HepG2 (cell line): ENCODE results near the gene LRRC8D. TPM values are rescaled to one million over a fixed set of nuclear protein-coding genes. Genes with fewer than 3 reads are reported as not detected.

Source experiments
- CREM ChIP-seq, 2 experiments: sonication (generic) in 1 of 2; formaldehyde crosslinking in 1 of 2; IDR thresholded peaks; 2 replicates each; pipeline versions ENCODE4 v1.4.0 to v1.6.1; 2016 to 2020; ENCODE audit warnings: antibody characterized with exemption in 1 of 2, mild to moderate bottlenecking in 1 of 2, missing genetic modification reagents in 1 of 2
- DNMT3B ChIP-seq: conservative IDR thresholded peaks from 2 replicates; pipeline ENCODE4 v1.6.1; 2016; ENCODE audit warnings: missing biosample characterization, control low read depth
- DRAP1 ChIP-seq: IDR thresholded peaks from 2 replicates; pipeline ENCODE4 v1.6.1; 2016; ENCODE audit warnings: missing genetic modification reagents, missing compliant biosample characterization
- EP300 ChIP-seq, 3 experiments: sonication (generic) in 1 of 3; formaldehyde crosslinking in 1 of 3; IDR thresholded peaks; 2 replicates each; pipeline versions ENCODE4 v1.5.1 to v1.6.1; 2011 to 2020; ENCODE audit warnings: low read depth in 2 of 3, low read length in 2 of 3, borderline replicate concordance in 1 of 3, improper control_type of control experiment in 1 of 3, mild to moderate bottlenecking in 1 of 3, missing genetic modification reagents in 1 of 3, moderate library complexity in 1 of 3
- FOXA1 ChIP-seq, 2 experiments: fragments of 450-650 bp in 1 of 2; sonication (generic) in 1 of 2; formaldehyde crosslinking in 1 of 2; IDR thresholded peaks; 2 replicates each; pipeline versions ENCODE4 v1.4.0 to v1.6.1; 2016 to 2020; ENCODE audit warnings: missing genetic modification reagents in 1 of 2
- FOXA3 ChIP-seq: IDR thresholded peaks from 2 replicates; pipeline ENCODE4 v1.6.1; 2016; ENCODE audit warnings: missing genetic modification reagents, missing compliant biosample characterization
- FOXK1 ChIP-seq: sonication (generic); formaldehyde crosslinking; IDR thresholded peaks from 2 replicates; pipeline ENCODE4 v1.4.0; 2020; ENCODE audit warnings: low read depth, missing genetic modification reagents, borderline replicate concordance
- FOXP4 ChIP-seq: sonication (generic); formaldehyde crosslinking; IDR thresholded peaks from 2 replicates; pipeline ENCODE4 v1.4.0; 2020; ENCODE audit warnings: missing genetic modification reagents
- HDAC1 ChIP-seq: sonication (generic); formaldehyde crosslinking; IDR thresholded peaks from 2 replicates; pipeline ENCODE4 v1.5.1; 2020; ENCODE audit warnings: mild to moderate bottlenecking, missing genetic modification reagents
- HDAC2 ChIP-seq: sonication (generic); formaldehyde crosslinking; IDR thresholded peaks from 2 replicates; pipeline ENCODE4 v1.4.0; 2020; ENCODE audit warnings: missing genetic modification reagents
- HOXA3 ChIP-seq: sonication (generic); formaldehyde crosslinking; IDR thresholded peaks from 2 replicates; pipeline ENCODE4 v1.5.0; 2020; ENCODE audit warnings: missing genetic modification reagents
- KDM1A ChIP-seq: IDR thresholded peaks from 2 replicates; pipeline ENCODE4 v1.6.1; 2016; ENCODE audit warnings: missing compliant biosample characterization
- MEF2D ChIP-seq: sonication (generic); formaldehyde crosslinking; IDR thresholded peaks from 2 replicates; pipeline ENCODE4 v1.5.1; 2020; ENCODE audit warnings: mild to moderate bottlenecking, missing genetic modification reagents
- NAIF1 ChIP-seq: sonication (generic); formaldehyde crosslinking; IDR thresholded peaks from 2 replicates; pipeline ENCODE4 v1.5.0; 2020; ENCODE audit warnings: mild to moderate bottlenecking, missing genetic modification reagents, borderline replicate concordance
- NFYC ChIP-seq: IDR thresholded peaks from 2 replicates; pipeline ENCODE4 v1.6.1; 2016; ENCODE audit warnings: missing genetic modification reagents, missing compliant biosample characterization
- PAX8 ChIP-seq: sonication (generic); formaldehyde crosslinking; IDR thresholded peaks from 2 replicates; pipeline ENCODE4 v1.8.0; 2022; ENCODE audit warnings: mild to moderate bottlenecking, missing genetic modification reagents, borderline replicate concordance
- RARA ChIP-seq: IDR thresholded peaks from 2 replicates; pipeline ENCODE4 v1.6.1; 2016; ENCODE audit warnings: missing genetic modification reagents, missing compliant biosample characterization
- RCOR2 ChIP-seq: IDR thresholded peaks from 2 replicates; pipeline ENCODE4 v1.6.1; 2016; ENCODE audit warnings: missing biosample characterization, missing genetic modification reagents
- RXRB ChIP-seq: IDR thresholded peaks from 2 replicates; pipeline ENCODE4 v1.6.1; 2016; ENCODE audit warnings: borderline replicate concordance, missing genetic modification reagents, missing compliant biosample characterization
- SOX6 ChIP-seq, 2 experiments: fragments of 450-650 bp in 1 of 2; sonication (generic) in 1 of 2; formaldehyde crosslinking in 1 of 2; IDR thresholded peaks; 2 replicates each; pipeline versions ENCODE4 v1.4.0 to v1.6.1; 2017 to 2020; ENCODE audit warnings: antibody characterized with exemption in 1 of 2, mild to moderate bottlenecking in 1 of 2, missing genetic modification reagents in 1 of 2
- TRIM24 ChIP-seq: sonication (generic); formaldehyde crosslinking; IDR thresholded peaks from 2 replicates; pipeline ENCODE4 v1.8.0; 2022; ENCODE audit warnings: mild to moderate bottlenecking, missing genetic modification reagents
- ZBTB7B ChIP-seq: sonication (generic); formaldehyde crosslinking; IDR thresholded peaks from 2 replicates; pipeline ENCODE4 v1.4.0; 2020; ENCODE audit warnings: missing genetic modification reagents
- ZNF503 ChIP-seq: sonication (generic); formaldehyde crosslinking; IDR thresholded peaks from 2 replicates; pipeline ENCODE4 v1.4.0; 2020; ENCODE audit warnings: missing genetic modification reagents
- polyA plus RNA-seq, 8 experiments: library from polyadenylated mRNA; depleted of rRNA in 3 of 8; stranded (reverse) in 7 of 8; unstranded in 1 of 8; fragments of >200 nt; fragmentation: Illumina TruSeq in 4 of 8; extraction: Trizol in 4 of 8; gene quantifications; 2 replicates each; pipeline versions ENCODE4 v1.2.1 to v1.2.3, GENCODE V29; 2011 to 2016; ENCODE audit warnings: low read depth in 4 of 8, missing spikeins in 1 of 8, mixed read lengths in 1 of 8; ENCODE audit not compliant: insufficient read depth in 1 of 8
- total RNA-seq, 5 experiments: library from RNA; depleted of rRNA; stranded (reverse); fragments of >200 nt; fragmentation: Illumina TruSeq; extraction: Trizol; gene quantifications; 2 replicates each; pipeline ENCODE4 v1.2.3, GENCODE V29; 2016; ENCODE audit warnings: low read depth in 1 of 5
- TF ChIP-seq, protein P1 (sequence below): sonication (generic); formaldehyde crosslinking; IDR thresholded peaks from 2 replicates; pipeline ENCODE4 v1.8.0; 2022; ENCODE audit warnings: mild to moderate bottlenecking, missing genetic modification reagents; ENCODE audit not compliant: insufficient replicate concordance

LRRC8D gene
- total and polyA plus RNA-seq, 2 of the 13 experiments (the other 11 are each of a cell fraction or from before 2014, with no cell fraction given): 29.9 to 45.5 TPM

DNA sequence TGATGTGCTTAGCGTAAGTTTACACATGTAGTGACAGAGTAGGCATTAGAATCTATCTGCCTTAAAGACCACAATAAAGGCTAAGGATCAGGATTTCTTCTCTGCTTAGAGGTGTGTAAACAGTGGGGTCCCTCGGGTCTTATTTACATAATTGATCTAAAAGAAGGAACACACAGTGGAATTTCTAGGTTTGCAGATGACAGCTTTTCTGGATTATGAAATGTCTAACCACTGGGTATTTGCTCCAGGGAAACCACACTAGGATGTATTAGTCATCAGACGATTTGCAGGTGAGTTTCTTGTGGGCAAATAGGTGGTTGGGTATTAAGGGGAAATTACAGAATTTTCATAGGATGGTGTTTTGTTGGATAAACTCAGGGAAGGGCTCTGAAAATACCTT, 5.8 kb downstream of the LRRC8D start (continued):
- TF ChIP-seq EP300 (IDR thresholded peaks at IDR 0.05; ENCODE audit: low read depth in 2 of 2, low read length in 2 of 2) (peak in 1 of 2 experiments; percentile 94; a peak in 2 of 4 replicates), EP300 (CRISPR knock-in tag; IDR thresholded peaks at IDR 0.05; ENCODE audit: borderline replicate concordance) (peak; percentile 42; the same call in 1 of the 2 replicates), PAX8 (CRISPR knock-in tag) (no peak), ZBTB7B (CRISPR knock-in tag) (peak; percentile 57; the same call in 1 of the 2 replicates), DRAP1 (CRISPR knock-in tag) (0 out of 2 replicates have a peak, but pooled peaks have one; percentile 13), NFYC (no peak), DNMT3B (CRISPR knock-in tag) (peak; percentile 35; the same call in 1 of the 2 replicates), SOX6 (IDR thresholded peaks at IDR 0.05) (no peak), SOX6 (CRISPR knock-in tag; IDR thresholded peaks at IDR 0.05) (peak; percentile 89), RXRB (CRISPR knock-in tag) (peak; percentile 76), FOXA3 (CRISPR knock-in tag) (peak; percentile 99), HOXA3 (CRISPR knock-in tag) (0 out of 2 replicates have a peak, but pooled peaks have one; percentile 17), FOXK1 (CRISPR knock-in tag) (peak; percentile 66; the same call in 1 of the 2 replicates), MEF2D (no peak), ZNF503 (CRISPR knock-in tag) (peak; percentile 89), KDM1A (CRISPR knock-in tag) (peak; percentile 48; the same call in 1 of the 2 replicates), HDAC2 (CRISPR knock-in tag) (peak; percentile 52; the same call in 1 of the 2 replicates), RARA (CRISPR knock-in tag) (peak; percentile 85), HDAC1 (CRISPR knock-in tag) (peak; percentile 62; the same call in 1 of the 2 replicates), NAIF1 (CRISPR knock-in tag) (no peak), RCOR2 (CRISPR knock-in tag) (peak; percentile 70; the same call in 1 of the 2 replicates), FOXA1 (IDR thresholded peaks at IDR 0.05) (peak; percentile 77), FOXA1 (CRISPR knock-in tag; IDR thresholded peaks at IDR 0.05) (peak; percentile 89), FOXP4 (CRISPR knock-in tag) (peak; percentile 74), TRIM24 (CRISPR knock-in tag) (no peak), CREM (IDR thresholded peaks at IDR 0.05) (peak; percentile 88), CREM (CRISPR knock-in tag; IDR thresholded peaks at IDR 0.05) (no peak)
- TF ChIP-seq, protein P1, sequence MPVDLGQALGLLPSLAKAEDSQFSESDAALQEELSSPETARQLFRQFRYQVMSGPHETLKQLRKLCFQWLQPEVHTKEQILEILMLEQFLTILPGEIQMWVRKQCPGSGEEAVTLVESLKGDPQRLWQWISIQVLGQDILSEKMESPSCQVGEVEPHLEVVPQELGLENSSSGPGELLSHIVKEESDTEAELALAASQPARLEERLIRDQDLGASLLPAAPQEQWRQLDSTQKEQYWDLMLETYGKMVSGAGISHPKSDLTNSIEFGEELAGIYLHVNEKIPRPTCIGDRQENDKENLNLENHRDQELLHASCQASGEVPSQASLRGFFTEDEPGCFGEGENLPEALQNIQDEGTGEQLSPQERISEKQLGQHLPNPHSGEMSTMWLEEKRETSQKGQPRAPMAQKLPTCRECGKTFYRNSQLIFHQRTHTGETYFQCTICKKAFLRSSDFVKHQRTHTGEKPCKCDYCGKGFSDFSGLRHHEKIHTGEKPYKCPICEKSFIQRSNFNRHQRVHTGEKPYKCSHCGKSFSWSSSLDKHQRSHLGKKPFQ (CRISPR knock-in tag): no peak
